Skeletal muscle satellite cell (primary cell): Measurements from ENCODE around the gene NAP1L5.

Experiments used
- H3K27me3 ChIP-seq: 2 replicates; pipeline ENCODE4 v1.7.0; 2013; ENCODE audit warnings: low read length; ENCODE audit not compliant: control insufficient read depth, insufficient read depth
- H3K36me3 ChIP-seq: 2 replicates; pipeline ENCODE4 v1.7.0; 2013; ENCODE audit warnings: mild to moderate bottlenecking, control low read depth, low read length; ENCODE audit not compliant: insufficient read depth
- H3K4me1 ChIP-seq: 2 replicates; pipeline ENCODE4 v1.7.0; 2013; ENCODE audit warnings: low read length; ENCODE audit not compliant: control insufficient read depth, insufficient read depth
- H3K4me2 ChIP-seq: 2 replicates; pipeline ENCODE4 v1.7.0; 2013; ENCODE audit warnings: mild to moderate bottlenecking, low read length
- H3K4me3 ChIP-seq: 2 replicates; pipeline ENCODE4 v1.7.0; 2013; ENCODE audit warnings: low read length
- H3K9ac ChIP-seq: 2 replicates; pipeline ENCODE4 v1.7.0; 2013; ENCODE audit warnings: mild to moderate bottlenecking, low read depth, low read length, moderate library complexity
- H3K9me3 ChIP-seq: replicated peaks from 2 replicates; pipeline ENCODE4 v1.7.0; 2013; ENCODE audit warnings: mild to moderate bottlenecking, control low read depth, low read length

The NAP1L5 gene

GRCh38 chr4:88735564-88735963 is 37.9 kb upstream of the NAP1L5 start:
- Histone ChIP-seq H3K4me2 (no peak overlapping the region), H3K4me3 (no peak overlapping the region), H3K36me3 (peaks cover 9% of the 10 kb centered on the region), H3K9ac (no peak overlapping the region), H3K4me1 (peaks cover 48% of the 10 kb centered on the region), H3K27me3 (no peaks in the 10 kb centered on the region), H3K9me3 (no peaks in the 10 kb centered on the region)

- Histone ChIP-seq H3K4me3 (no peak overlapping the region), H3K36me3 (peaks cover 18% of the 10 kb centered on the region), H3K4me2 (no peak overlapping the region), H3K9ac (no peak overlapping the region), H3K9me3 (no peaks in the 10 kb centered on the region), H3K4me1 (peaks cover 48% of the 10 kb centered on the region), H3K27me3 (no peaks in the 10 kb centered on the region)
These were observed 36.8 kb upstream of the NAP1L5 start for GRCh38 chr4:88734403-88734949.

- H3K4me1 ChIP-seq = peaks cover 40% of the 10 kb centered on the region
- H3K4me3 ChIP-seq = no peak overlapping the region
- peaks cover 33% of the 10 kb centered on the region for H3K36me3 ChIP-seq
- no peak overlapping the region for H3K4me2 ChIP-seq
- H3K27me3 ChIP-seq = no peaks in the 10 kb centered on the region
- no peaks in the 10 kb centered on the region for H3K9me3 ChIP-seq
- no peak overlapping the region for H3K9ac ChIP-seq
These were observed 35.2 kb upstream of the NAP1L5 start for GRCh38 chr4:88732714-88733368.

GRCh38 chr4:88731381-88731780 is 33.8 kb upstream of the NAP1L5 start:
- Histone ChIP-seq H3K9me3 (no peaks in the 10 kb centered on the region), H3K4me1 (peaks cover 27% of the 10 kb centered on the region), H3K9ac (no peak overlapping the region), H3K4me3 (no peak overlapping the region), H3K4me2 (no peak overlapping the region), H3K36me3 (peaks cover 45% of the 10 kb centered on the region), H3K27me3 (no peaks in the 10 kb centered on the region)

- Histone ChIP-seq H3K9ac (no peak overlapping the region), H3K4me1 (peaks cover 24% of the 10 kb centered on the region), H3K27me3 (no peaks in the 10 kb centered on the region), H3K4me3 (no peak overlapping the region), H3K4me2 (no peak overlapping the region), H3K36me3 (peaks cover 45% of the 10 kb centered on the region), H3K9me3 (no peaks in the 10 kb centered on the region)
These were observed 33.2 kb upstream of the NAP1L5 start for GRCh38 chr4:88730811-88731210.

- H3K4me3 ChIP-seq = no peak overlapping the region
- no peaks in the 10 kb centered on the region for H3K9me3 ChIP-seq
- no peaks in the 10 kb centered on the region for H3K27me3 ChIP-seq
- no peak overlapping the region for H3K4me2 ChIP-seq
- peaks cover 41% of the 10 kb centered on the region for H3K36me3 ChIP-seq
- H3K9ac ChIP-seq = no peak overlapping the region
- peaks cover 12% of the 10 kb centered on the region for H3K4me1 ChIP-seq
These were observed 31.6 kb upstream of the NAP1L5 start for GRCh38 chr4:88729146-88729760.

GRCh38 chr4:88728146-88728545 is 30.5 kb upstream of the NAP1L5 start:
- no peak overlapping the region for H3K9ac ChIP-seq
- peaks cover 6% of the 10 kb centered on the region for H3K4me1 ChIP-seq
- H3K27me3 ChIP-seq = no peaks in the 10 kb centered on the region
- no peak overlapping the region for H3K4me2 ChIP-seq
- H3K4me3 ChIP-seq = no peak overlapping the region
- peaks cover 51% of the 10 kb centered on the region for H3K36me3 ChIP-seq
- H3K9me3 ChIP-seq = no peaks in the 10 kb centered on the region

GRCh38 chr4:88725986-88726385 is 28.4 kb upstream of the NAP1L5 start:
- peaks cover 67% of the 10 kb centered on the region for H3K36me3 ChIP-seq

GRCh38 chr4:88725143-88725542 is 27.5 kb upstream of the NAP1L5 start:
- no peak overlapping the region for H3K4me3 ChIP-seq
- no peaks in the 10 kb centered on the region for H3K27me3 ChIP-seq
- H3K36me3 ChIP-seq = peaks cover 67% of the 10 kb centered on the region

More at GRCh38 chr4:88725986-88726385, 28.4 kb upstream of the NAP1L5 start:
- Histone ChIP-seq H3K4me2 (no peak overlapping the region), H3K27me3 (no peaks in the 10 kb centered on the region), H3K4me3 (no peak overlapping the region), H3K9me3 (no peaks in the 10 kb centered on the region), H3K4me1 (peaks cover 6% of the 10 kb centered on the region), H3K9ac (no peak overlapping the region)

GRCh38 chr4:88724406-88724805 is 26.8 kb upstream of the NAP1L5 start:
- peaks cover 6% of the 10 kb centered on the region for H3K4me1 ChIP-seq
- H3K36me3 ChIP-seq = peaks cover 63% of the 10 kb centered on the region
- no peak overlapping the region for H3K4me2 ChIP-seq
- H3K9me3 ChIP-seq = no peaks in the 10 kb centered on the region
- no peaks in the 10 kb centered on the region for H3K27me3 ChIP-seq
- no peak overlapping the region for H3K9ac ChIP-seq
- H3K4me3 ChIP-seq = no peak overlapping the region

More at GRCh38 chr4:88725143-88725542, 27.5 kb upstream of the NAP1L5 start:
- Histone ChIP-seq H3K4me1 (peaks cover 6% of the 10 kb centered on the region), H3K9ac (no peak overlapping the region), H3K4me2 (no peak overlapping the region), H3K9me3 (no peaks in the 10 kb centered on the region)

GRCh38 chr4:88722828-88723227 is 25.2 kb upstream of the NAP1L5 start:
- no peaks in the 10 kb centered on the region for H3K9me3 ChIP-seq
- peaks cover 59% of the 10 kb centered on the region for H3K36me3 ChIP-seq
- H3K27me3 ChIP-seq = no peaks in the 10 kb centered on the region
- peaks cover 6% of the 10 kb centered on the region for H3K4me1 ChIP-seq
- H3K4me2 ChIP-seq = no peak overlapping the region
- no peak overlapping the region for H3K9ac ChIP-seq
- H3K4me3 ChIP-seq = no peak overlapping the region
